Aorta (tissue), 5 donors: ENCODE data around the gene GSG1L. TPM values are rescaled to one million over a fixed set of nuclear protein-coding genes. Genes with fewer than 3 reads are reported as not detected.

Experiments used
- ATAC-seq: fragments of 200-7000 bp; cut with Tn5 transposase; one replicate; pipeline ENCODE4 v1.9.1; 2022; ENCODE audit warnings: moderate library complexity; ENCODE audit not compliant: low FRiP score
- DNase-seq, 2 donors: peaks; one replicate each; pipeline ENCODE4 v3.0.0-alpha.2; 2020
- H3K27ac ChIP-seq, 2 donors: one replicate each; pipeline ENCODE4 v1.5.1; 2013; ENCODE audit warnings: low read length in 2 of 2, mild to moderate bottlenecking in 2 of 2, moderate library complexity in 2 of 2, control low read depth in 1 of 2, inconsistent platforms in 1 of 2, low read depth in 1 of 2
- H3K27me3 ChIP-seq, 2 donors: one replicate each; pipeline ENCODE4 v1.6.1; 2013; ENCODE audit warnings: control low read depth in 1 of 2, low read length in 1 of 2, mild to moderate bottlenecking in 1 of 2, moderate library complexity in 1 of 2; ENCODE audit not compliant: insufficient read depth in 2 of 2, control insufficient read depth in 1 of 2
- H3K36me3 ChIP-seq, 2 donors: one replicate each; pipeline ENCODE4 v1.6.1; 2013; ENCODE audit warnings: control low read depth in 1 of 2, low read length in 1 of 2, mild to moderate bottlenecking in 1 of 2; ENCODE audit not compliant: insufficient read depth in 2 of 2, control insufficient read depth in 1 of 2
- H3K4me1 ChIP-seq, 2 donors: one replicate each; pipeline ENCODE4 v1.6.1; 2013; ENCODE audit warnings: low read length in 2 of 2, control low read depth in 1 of 2, mild to moderate bottlenecking in 1 of 2, moderate library complexity in 1 of 2; ENCODE audit not compliant: insufficient read depth in 2 of 2, control insufficient read depth in 1 of 2
- H3K4me3 ChIP-seq, 2 donors: one replicate each; pipeline ENCODE4 v1.5.1; 2013; ENCODE audit warnings: low read length in 2 of 2, control low read depth in 1 of 2, mild to moderate bottlenecking in 1 of 2
- H3K9me3 ChIP-seq: one replicate; pipeline ENCODE4 v1.6.1; 2013; ENCODE audit warnings: mild to moderate bottlenecking, low read length; ENCODE audit not compliant: control insufficient read depth
- WGBS, 2 donors: extraction: QIAGEN DNeasy Blood & Tissue Kit; methylation state at CpG; one replicate each; pipeline ENCODE4 v1.1.7; 2013; 5-methylcytosine and 5-hydroxymethylcytosine counted together
- intact Hi-C, 2 donors: fragments of 100-400 bp; cut with DNase I; formaldehyde crosslinking; loops; one replicate each; pipeline versions ENCODE4 v1.14.2 to v1.15.0; 2022
- polyA plus RNA-seq, 2 donors: library from polyadenylated mRNA; stranded (reverse); fragments of 200-250 nt; gene quantifications; one replicate each; pipeline ENCODE4 v1.2.3, GENCODE V29; 2013
- total RNA-seq, 2 donors: library from RNA; stranded (reverse); fragmentation: NEBNext Ultra II Directional; extraction: Animal tissue kit (Norgen Biotek cat#: 25700); gene quantifications; one replicate each; pipeline ENCODE4 v1.2.1, GENCODE V29; 2021
- donor health status: healthy with polysubstance abuse.
- donor health status: Bipolar disorder and iron deficiency.
- donor health status: DM: no; HTN: no; CAD: no.
- donor health status: DM: no; HTN: no; CAD: no.
- donor health status: DM: yes; HTN: yes; CAD: no.

The GSG1L gene
- total and polyA plus RNA-seq, 4 donors = 1.6 to 22.2 (median 7.2) TPM

GRCh38 chr16:27754788-27755690 is 308.5 kb downstream of the GSG1L start:
- no peaks in the 10 kb centered on the region for H3K9me3 ChIP-seq
- intact Hi-C loops = loop anchor here in 1 of 2 donors (10.0 kb wide), 1 partner anchor 310 kb away; the partner anchor contains the start of gene GSG1L
- ATAC-seq (no peak), DNase-seq (no peak)
- no peak overlapping the region for H3K4me3 ChIP-seq
- H3K27me3 ChIP-seq = no peaks in the 10 kb centered on the region
- no peaks in the 10 kb centered on the region for H3K36me3 ChIP-seq
- H3K27ac ChIP-seq = no peak overlapping the region
- 62 to 63% methylated on average over 11 of the region's 11 CpGs for WGBS, 2 donors
- H3K4me1 ChIP-seq = peaks cover 2% of the 10 kb centered on the region in 2 donors

GRCh38 chr16:27753563-27753962 is 310.0 kb downstream of the GSG1L start:
- WGBS, 2 donors = 88 to 92% methylated on average over 1 of the region's 1 CpG
- no peak overlapping the region for H3K4me3 ChIP-seq
- intact Hi-C loops = loop anchor here in 1 of 2 donors (10.0 kb wide), 1 partner anchor 311 kb away; the partner anchor contains the start of gene GSG1L
- no peak overlapping the region for H3K27ac ChIP-seq
- DNase-seq = no peak
- H3K27me3 ChIP-seq = no peaks in the 10 kb centered on the region
- ATAC-seq = no peak
- peaks cover 0 to 2% of the 10 kb centered on the region in 2 donors for H3K4me1 ChIP-seq
- no peaks in the 10 kb centered on the region for H3K9me3 ChIP-seq
- H3K36me3 ChIP-seq = no peaks in the 10 kb centered on the region

GRCh38 chr16:27752241-27752640 is 311.3 kb downstream of the GSG1L start:
- ATAC-seq (no peak), DNase-seq (no peak)
- intact Hi-C loops = loop anchor here in 1 of 2 donors (10.0 kb wide), 1 partner anchor 313 kb away; the partner anchor contains the start of gene GSG1L
- 95 to 96% methylated on average over 4 of the region's 4 CpGs for WGBS, 2 donors
- Histone ChIP-seq H3K4me1 (peaks cover 0 to 2% of the 10 kb centered on the region in 2 donors), H3K9me3 (no peaks in the 10 kb centered on the region), H3K36me3 (no peaks in the 10 kb centered on the region), H3K27me3 (no peaks in the 10 kb centered on the region), H3K4me3 (no peak overlapping the region), H3K27ac (no peak overlapping the region)

GRCh38 chr16:27751676-27752075 is 311.8 kb downstream of the GSG1L start:
- Histone ChIP-seq H3K4me1 (peaks cover 0 to 2% of the 10 kb centered on the region in 2 donors), H3K36me3 (no peaks in the 10 kb centered on the region), H3K9me3 (no peaks in the 10 kb centered on the region), H3K4me3 (no peak overlapping the region), H3K27ac (no peak overlapping the region), H3K27me3 (no peaks in the 10 kb centered on the region)
- WGBS, 2 donors = 97 to 98% methylated on average over 9 of the region's 9 CpGs
- ATAC-seq = no peak
- DNase-seq = no peak
- intact Hi-C loops = loop anchor here in 1 of 2 donors (10.0 kb wide), 1 partner anchor 313 kb away; the partner anchor contains the start of gene GSG1L

GRCh38 chr16:27751233-27751632 is 312.3 kb downstream of the GSG1L start:
- intact Hi-C loops = loop anchor here in 1 of 2 donors (10.0 kb wide), 1 partner anchor 314 kb away; the partner anchor contains the start of gene GSG1L
- 97% methylated on average over 4 of the region's 4 CpGs for WGBS, 2 donors
- H3K27me3 ChIP-seq = no peaks in the 10 kb centered on the region
- DNase-seq (no peak), ATAC-seq (no peak)
- H3K4me3 ChIP-seq = no peak overlapping the region
- no peaks in the 10 kb centered on the region for H3K9me3 ChIP-seq
- no peak overlapping the region for H3K27ac ChIP-seq
- H3K4me1 ChIP-seq = peaks cover 0 to 2% of the 10 kb centered on the region in 2 donors
- no peaks in the 10 kb centered on the region for H3K36me3 ChIP-seq

GRCh38 chr16:27749946-27750345 is 313.6 kb downstream of the GSG1L start:
- intact Hi-C loops = loop anchor here in 1 of 2 donors (10.0 kb wide), 1 partner anchor 315 kb away; the partner anchor contains the start of gene GSG1L
- no peak overlapping the region for H3K4me3 ChIP-seq
- no peaks in the 10 kb centered on the region for H3K9me3 ChIP-seq
- H3K36me3 ChIP-seq = no peaks in the 10 kb centered on the region
- WGBS, 2 donors = 97% methylated on average over 16 of the region's 16 CpGs
- DNase-seq (no peak), ATAC-seq (no peak)
- H3K4me1 ChIP-seq = peaks cover 0 to 2% of the 10 kb centered on the region in 2 donors
- H3K27ac ChIP-seq = no peak overlapping the region
- no peaks in the 10 kb centered on the region for H3K27me3 ChIP-seq

GRCh38 chr16:27749547-27749875 is 314.0 kb downstream of the GSG1L start:
- no peak overlapping the region for H3K27ac ChIP-seq
- no peaks in the 10 kb centered on the region for H3K36me3 ChIP-seq
- ATAC-seq = no peak
- H3K9me3 ChIP-seq = no peaks in the 10 kb centered on the region
- WGBS, 2 donors = 94 to 98% methylated on average over 16 of the region's 16 CpGs
- DNase-seq = no peak
- H3K27me3 ChIP-seq = no peaks in the 10 kb centered on the region
- intact Hi-C loops = no loop called here
- H3K4me3 ChIP-seq = no peak overlapping the region
- H3K4me1 ChIP-seq = peaks cover 0 to 2% of the 10 kb centered on the region in 2 donors

- intact Hi-C loops = no loop called here
Observed at GRCh38 chr16:27748868-27749546, 314.5 kb downstream of the GSG1L start.

More at GRCh38 chr16:27748868-27749546, 314.5 kb downstream of the GSG1L start:
- Histone ChIP-seq H3K36me3 (no peaks in the 10 kb centered on the region), H3K27ac (no peak overlapping the region), H3K4me3 (no peak overlapping the region), H3K9me3 (no peaks in the 10 kb centered on the region), H3K4me1 (no peaks in the 10 kb centered on the region), H3K27me3 (no peaks in the 10 kb centered on the region)
- DNase-seq (peak in 1 of 2 donors; percentile 64), ATAC-seq (no peak)
- 60 to 66% methylated on average over 12 of the region's 12 CpGs for WGBS, 2 donors
